Thyroid gland (tissue), 4 donors: ENCODE results near the gene GOLGA5.

ENCODE experiments used
- CTCF ChIP-seq, 6 experiments: fragments of 200-600 bp in 3 of 6; fragments of 450-650 bp in 3 of 6; sonication (generic) in 3 of 6; IDR thresholded peaks; one replicate each; pipeline ENCODE4 v1.5.1; 2016 to 2019; ENCODE audit warnings: antibody characterized with exemption in 6 of 6, mild to moderate bottlenecking in 2 of 6, inconsistent platforms in 1 of 6, moderate library complexity in 1 of 6
- POLR2A ChIP-seq, 2 donors: fragments of 450-650 bp; IDR thresholded peaks; one replicate each; pipeline ENCODE4 v1.6.1; 2017; ENCODE audit warnings: antibody characterized with exemption in 2 of 2, mild to moderate bottlenecking in 2 of 2, moderate library complexity in 1 of 2

GRCh38 chr14:92866901-92867865 is 73.1 kb downstream of the GOLGA5 start:
- TF ChIP-seq CTCF (IDR thresholded peaks at IDR 0.05) (no peak), POLR2A (IDR thresholded peaks at IDR 0.05) (no peak)
